ENCODE data around the gene TPGS2.

DNA sequence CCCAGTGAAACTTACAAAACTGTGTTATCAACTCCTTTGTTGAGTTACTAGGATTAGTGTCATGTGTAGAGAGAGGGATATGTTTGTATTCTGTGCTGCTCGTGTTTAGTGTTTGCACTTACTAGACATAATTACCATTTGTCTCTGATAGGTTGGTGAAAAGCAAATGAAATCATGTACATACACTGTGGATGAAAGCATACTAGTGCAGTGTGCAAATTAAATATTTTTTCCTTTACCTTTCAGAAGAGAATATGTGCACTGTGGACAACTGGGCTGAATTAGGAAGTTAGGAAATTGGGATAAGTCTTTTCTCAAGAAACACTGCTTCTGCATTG, 1.3 kb upstream of the TPGS2 start:
- TF ChIP-seq, protein P1, sequence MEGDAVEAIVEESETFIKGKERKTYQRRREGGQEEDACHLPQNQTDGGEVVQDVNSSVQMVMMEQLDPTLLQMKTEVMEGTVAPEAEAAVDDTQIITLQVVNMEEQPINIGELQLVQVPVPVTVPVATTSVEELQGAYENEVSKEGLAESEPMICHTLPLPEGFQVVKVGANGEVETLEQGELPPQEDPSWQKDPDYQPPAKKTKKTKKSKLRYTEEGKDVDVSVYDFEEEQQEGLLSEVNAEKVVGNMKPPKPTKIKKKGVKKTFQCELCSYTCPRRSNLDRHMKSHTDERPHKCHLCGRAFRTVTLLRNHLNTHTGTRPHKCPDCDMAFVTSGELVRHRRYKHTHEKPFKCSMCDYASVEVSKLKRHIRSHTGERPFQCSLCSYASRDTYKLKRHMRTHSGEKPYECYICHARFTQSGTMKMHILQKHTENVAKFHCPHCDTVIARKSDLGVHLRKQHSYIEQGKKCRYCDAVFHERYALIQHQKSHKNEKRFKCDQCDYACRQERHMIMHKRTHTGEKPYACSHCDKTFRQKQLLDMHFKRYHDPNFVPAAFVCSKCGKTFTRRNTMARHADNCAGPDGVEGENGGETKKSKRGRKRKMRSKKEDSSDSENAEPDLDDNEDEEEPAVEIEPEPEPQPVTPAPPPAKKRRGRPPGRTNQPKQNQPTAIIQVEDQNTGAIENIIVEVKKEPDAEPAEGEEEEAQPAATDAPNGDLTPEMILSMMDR (conservative IDR thresholded peaks at IDR 0.05; ENCODE audit: low read length): no peak
- no peak for TF ChIP-seq EZH2phosphoT487 (IDR thresholded peaks at IDR 0.05; ENCODE audit: borderline replicate concordance)
